GM19240 (cell line): ENCODE measurements around the gene SH3RF3.

ENCODE experiments used
- DNase-seq: peaks from one replicate; pipeline ENCODE4 v3.0.0; 2011; ENCODE audit warnings: low spot score; ENCODE audit not compliant: insufficient read length

SH3RF3 gene

DNA sequence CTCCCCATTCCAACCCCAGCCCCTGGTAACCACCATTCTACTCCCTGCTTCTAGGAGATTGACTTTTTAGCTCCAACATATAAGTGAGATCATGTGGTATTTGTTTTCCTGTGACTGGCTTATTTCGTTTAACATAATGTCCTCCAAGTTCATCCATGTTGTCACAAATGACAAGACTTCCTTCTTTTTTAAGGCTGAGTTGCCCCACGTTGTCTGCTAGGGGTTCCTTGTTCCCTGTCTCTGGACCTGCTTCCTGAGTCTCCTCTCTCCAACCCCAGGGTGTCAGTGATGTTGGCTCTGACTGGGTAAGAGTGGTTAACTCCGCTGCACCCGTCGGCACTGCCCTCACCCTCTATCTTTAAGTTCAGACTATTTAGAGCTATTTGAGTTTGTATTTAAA lies 175.2 kb downstream of the SH3RF3 start:
- no peak for DNase-seq

DNA sequence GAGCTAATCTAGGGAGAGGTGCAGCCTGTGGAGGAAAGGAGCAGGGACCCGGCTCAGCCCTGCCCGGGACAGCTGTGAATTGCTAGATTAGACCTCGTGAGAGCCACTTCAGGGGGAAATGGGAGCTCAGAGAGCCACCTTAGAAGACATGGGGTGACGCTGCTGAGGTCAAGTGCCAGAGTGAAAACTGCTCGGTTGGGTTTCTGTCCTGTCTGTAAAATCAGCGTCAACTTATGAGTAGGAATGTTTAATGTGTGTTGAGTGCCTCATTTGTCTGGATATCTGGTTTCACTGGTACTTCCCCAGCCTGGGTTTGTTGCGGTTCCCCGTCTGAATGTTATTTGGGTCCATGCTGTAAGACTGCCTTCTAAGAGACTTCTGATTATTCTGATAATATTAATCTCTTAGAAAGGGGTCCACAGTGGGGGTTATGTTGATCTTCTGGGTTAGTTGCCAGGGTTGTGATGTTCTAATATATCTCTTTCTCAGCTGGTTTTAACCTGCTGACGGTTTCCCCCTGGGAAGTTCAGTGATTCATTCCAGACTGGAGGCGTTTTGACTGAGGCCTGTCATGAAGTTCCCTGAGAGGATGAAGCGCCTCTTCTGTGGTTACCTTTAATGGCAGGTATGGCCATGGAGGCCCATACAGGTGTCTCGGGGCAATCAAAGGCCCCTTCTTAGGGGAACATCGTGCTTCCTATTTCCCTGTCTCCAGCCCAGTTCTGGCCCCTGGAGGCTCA lies 175.9 kb downstream of the SH3RF3 start:
- DNase-seq, result no peak

DNA sequence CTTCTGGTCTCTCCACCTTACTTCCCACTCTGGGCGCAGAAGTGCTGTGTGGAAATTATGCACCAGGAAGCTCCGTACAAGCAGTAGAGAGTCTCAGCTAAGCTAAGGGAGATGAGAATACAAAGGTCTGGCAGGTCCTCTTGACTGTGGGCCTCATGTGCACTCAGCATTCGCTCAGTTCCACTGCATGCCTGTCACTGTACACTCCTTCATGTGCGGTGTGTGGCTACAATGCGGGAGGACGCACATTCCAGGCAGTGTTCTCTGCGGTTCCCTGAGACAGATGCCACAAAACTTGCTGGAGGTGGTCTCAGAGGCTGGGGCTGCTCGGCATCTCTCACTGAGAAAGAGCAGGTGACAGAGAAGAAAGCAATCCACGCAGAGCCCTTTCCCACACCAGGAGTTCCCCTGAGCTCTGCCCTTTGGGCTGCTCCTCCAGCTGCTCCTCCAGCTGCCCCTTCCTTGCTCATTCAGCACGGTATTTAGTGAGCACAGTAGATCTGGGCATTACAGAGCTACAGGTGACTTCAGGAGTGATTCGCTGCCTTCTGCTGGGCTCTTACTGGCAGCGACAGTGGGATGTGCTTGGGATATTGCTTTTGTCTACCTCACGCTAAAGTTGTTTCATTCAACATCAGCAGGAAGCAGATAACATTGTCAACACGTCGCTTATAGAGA lies 176.6 kb downstream of the SH3RF3 start:
- no peak for DNase-seq

DNA sequence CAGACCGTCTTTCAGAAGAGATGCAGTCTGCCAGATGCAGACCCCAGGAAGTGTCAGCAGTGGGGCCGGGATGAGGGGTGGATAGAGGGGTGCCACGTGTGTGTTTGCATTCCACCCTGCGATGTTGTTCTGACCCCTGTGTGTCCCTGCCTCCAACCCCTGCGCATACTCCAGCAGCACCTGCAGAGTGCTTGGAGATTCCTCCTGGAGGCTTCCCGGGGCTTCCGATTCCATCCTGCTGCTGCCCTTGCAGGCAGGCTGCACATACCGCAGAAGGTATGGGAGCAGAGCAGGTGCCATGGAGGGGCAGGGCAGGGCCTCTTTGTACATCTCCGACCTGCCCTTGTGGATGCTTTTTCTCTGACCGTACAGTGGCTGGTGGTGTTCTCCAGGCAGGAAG lies 177.2 kb downstream of the SH3RF3 start:
- DNase-seq, result no peak

DNA sequence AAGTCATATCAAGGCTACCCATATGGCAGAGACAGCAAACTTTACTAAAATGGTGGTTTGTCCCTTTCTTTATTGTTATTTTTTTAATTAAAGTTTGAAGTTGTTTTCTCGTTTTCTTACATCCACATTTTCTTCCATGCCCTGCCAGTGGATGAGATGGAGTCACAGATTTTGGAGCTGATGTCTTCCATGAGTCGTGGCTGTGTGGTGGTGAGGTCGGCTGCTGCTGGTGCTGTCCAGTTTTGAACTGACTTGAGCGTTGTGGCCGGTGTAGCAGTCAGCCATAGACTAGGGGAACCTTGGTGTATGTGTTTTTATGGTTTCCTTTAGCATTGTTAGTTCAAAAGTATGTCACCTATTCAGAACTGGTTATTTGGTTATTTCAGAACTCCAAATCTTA lies 182.8 kb downstream of the SH3RF3 start:
- no peak for DNase-seq

DNA sequence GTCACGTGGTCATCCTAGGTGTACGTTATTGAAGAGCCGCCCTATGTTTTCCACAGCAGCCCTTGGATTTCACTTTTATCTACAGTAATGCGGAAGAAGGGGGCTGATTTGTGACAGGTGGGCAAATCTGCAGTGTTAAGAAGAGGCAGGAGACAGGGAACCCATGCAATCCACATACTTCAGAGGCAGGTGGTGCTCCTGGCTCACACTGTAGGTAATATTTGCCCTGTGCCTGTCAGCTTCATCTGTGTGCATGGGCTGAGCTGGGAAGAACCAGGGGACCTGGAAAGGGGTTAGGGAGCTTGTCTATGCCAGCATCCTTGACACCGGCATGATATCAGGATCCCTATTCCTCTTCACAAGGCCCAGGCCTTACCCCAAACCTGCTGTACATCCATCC lies 183.9 kb downstream of the SH3RF3 start:
- no peak for DNase-seq

DNA sequence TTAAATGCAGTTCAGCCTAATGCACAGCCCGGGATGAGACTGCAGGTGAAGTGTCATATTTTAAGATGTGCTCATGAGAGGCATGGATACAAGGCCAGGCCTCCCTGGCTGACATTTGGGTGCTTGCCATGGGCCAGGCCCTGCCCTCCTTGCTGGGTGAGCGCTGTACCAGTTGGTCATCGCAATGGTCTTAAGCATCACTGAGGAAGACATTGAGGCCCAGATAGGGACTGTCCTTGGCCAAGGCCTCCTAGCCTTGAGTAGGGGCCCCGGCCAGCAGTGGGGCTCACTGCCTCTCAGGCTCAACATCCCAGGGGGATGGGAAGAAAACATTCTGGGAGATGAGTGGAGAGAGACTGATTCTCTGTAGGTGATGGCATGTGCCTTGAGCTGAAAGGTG lies 184.3 kb downstream of the SH3RF3 start:
- no peak for DNase-seq

DNA sequence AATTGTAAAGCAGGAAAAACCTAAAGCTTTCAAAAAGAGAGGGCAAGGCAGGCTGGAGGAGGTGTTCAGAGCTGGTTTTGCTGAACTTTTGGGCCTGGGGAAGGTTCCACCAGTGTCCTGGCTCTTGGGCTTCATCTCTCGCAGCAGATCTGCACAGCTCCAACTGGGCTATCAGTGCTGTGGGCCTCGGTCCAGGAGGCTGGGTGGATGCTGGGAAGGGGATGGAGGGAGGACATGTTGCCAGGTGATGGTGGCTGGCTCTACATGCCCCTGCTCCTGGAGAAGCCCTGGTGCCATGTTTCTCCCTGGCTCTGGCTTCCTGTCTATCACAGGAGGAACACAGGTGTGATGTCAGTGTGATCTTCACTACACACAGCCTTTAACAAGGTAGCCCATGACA lies 187.1 kb downstream of the SH3RF3 start:
- no peak for DNase-seq

DNA sequence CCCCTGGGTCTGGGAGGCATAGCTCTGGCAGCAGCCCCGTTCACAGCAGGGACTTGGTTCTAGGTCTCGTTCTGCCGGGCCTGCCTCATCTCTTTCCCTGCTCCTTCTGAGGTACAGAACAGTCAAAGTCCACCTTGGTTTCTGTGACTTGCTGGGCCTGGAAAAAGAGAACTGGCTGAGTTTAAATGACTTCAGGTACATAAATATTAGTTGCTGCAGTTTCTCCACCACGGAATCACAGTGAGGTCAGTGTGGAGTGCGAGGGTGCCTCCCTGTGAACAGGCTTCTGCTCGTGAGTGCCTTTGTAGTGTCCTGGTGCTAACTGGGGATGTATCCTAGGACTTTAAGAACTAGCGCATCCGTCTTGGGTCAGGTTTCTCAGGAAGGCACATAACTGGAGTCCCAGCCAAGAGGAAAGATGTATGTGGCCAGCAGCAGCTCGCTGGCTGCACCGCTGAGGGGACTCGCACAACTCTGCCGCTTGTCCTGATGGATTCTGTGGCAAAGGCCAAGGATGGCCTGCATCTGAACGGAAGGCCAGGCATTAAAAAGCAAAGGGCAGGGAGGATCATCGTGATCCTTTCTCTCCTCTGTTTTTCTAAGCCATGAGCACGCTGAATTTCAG lies 188.6 kb downstream of the SH3RF3 start:
- no peak for DNase-seq

DNA sequence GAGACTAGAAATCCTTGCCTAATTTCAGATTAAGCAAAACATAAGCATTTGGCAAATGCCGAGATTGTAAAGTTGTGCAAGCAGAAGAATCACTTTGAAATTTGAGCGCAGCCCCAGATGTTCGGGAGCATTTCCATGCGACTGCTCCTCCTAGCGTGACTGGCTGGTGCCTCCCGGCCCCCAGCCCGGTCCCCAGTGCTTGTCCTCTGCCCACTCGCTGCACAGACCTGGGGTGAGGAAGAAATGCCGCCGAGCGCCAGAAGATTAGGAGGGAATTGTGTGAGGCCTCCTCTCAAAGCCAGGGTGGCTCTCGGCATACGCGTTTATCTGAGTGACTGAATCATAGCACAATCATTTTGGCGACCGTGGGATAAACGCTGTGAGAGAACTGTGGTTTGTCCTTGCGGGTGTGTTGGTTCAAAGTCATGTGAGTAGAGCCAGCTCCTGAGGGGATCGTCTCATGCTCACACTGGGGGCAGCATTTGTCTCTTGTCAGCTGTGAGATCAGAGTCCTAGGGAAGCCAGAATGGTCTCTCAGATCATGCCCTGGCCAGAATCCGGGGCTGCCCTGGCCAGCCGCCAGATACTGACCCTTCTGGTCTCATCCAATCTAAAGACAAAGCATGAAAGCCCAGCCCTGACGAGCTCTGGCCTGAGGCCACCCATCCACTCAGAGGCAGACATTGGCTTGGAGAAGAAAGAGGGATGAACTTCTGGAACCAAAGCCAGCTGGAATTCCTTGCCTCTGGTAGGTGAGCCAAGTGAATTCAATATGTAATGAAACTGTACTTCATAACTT lies 189.3 kb downstream of the SH3RF3 start:
- DNase-seq, result no peak

DNA sequence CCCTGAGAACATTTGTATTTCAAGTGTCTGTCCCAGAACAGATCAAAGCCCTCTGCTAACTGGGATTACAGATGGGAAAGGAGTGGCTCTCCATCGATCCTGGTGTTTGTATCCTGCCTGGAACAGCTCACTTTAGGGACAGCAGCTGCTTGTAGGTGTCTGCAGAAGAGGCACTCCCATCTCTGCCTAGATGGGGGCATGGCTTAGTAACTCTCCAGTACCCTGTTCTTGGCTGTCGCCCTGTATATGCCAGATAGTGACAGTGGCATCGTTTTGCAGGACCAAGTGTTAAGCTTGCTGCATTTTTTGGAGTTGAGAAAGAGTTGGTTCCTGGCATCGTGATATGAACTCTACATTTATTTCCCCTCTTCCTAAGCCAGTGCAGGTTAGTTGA lies 189.9 kb downstream of the SH3RF3 start:
- DNase-seq, result no peak

DNA sequence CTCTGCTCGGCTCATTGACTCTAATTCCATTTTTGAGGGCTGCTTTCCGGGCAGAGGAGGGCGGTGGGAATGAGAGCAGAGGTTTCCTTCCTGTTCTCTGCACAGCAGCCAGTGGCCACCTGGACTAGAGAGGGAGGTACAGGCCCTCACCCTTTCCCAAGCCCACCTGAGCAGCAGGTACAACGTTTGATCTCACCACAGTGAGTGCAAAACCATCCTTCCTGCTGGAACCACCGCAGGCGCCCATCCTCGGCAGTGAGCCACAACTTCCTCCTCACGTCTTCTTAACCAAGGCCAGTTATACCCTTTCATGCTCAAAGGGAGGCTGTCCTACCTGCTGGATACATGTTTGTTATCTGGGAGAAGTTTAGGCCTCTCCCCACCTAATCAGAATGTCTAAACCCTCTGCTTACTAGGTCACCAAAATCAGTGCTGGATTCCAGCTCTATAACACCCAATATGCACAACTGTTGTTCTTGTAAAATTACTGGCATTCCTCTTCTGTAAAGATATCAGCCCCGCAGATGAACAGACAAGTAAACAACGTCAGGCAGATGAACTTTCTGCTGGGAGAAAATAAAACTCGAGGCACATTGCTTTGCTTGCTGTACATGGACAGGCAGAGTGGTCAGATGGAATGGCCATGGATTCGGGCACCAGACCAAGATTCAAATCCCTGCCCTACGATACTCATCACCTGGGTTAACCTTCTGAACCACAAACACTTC lies 191.4 kb downstream of the SH3RF3 start:
- no peak for DNase-seq

DNA sequence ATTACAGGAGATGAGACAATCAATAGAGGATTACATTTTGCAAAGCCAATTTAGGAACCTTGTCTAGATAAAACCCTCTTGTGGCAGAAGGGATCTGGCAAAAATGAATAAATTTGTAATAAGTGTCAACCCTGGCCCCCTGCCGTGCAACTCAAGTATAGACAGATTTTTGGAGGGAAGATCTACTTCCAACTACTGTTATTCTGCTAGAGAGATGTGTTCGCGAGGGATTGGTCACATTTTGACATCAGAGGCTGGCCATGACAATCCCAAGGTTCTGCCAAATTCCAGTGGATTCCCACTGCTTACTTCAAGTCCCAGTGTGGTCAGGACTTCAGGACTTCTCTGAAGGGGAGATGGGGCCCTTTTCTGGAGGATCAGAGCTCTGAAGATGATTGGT lies 192.6 kb downstream of the SH3RF3 start:
- no peak for DNase-seq

DNA sequence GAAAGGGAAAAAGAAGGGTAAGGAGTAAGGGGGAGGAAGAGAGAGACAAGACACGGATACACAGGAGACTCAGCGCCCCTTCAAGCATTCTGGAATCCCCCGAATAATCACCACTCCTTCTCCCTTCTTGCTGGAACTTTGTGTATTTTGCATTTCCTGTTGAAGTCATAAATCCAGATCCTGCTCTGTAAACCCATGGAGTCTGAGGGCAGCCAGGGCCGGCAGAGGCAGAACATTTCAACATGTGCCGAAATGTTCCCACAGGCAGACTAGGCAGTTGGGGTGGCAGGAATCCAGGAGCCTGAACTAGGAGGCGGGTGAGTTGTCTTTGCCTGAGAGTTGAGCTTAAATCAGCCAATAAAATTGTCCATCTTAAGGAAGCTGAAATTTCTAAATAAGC lies 193.1 kb downstream of the SH3RF3 start:
- no peak for DNase-seq

DNA sequence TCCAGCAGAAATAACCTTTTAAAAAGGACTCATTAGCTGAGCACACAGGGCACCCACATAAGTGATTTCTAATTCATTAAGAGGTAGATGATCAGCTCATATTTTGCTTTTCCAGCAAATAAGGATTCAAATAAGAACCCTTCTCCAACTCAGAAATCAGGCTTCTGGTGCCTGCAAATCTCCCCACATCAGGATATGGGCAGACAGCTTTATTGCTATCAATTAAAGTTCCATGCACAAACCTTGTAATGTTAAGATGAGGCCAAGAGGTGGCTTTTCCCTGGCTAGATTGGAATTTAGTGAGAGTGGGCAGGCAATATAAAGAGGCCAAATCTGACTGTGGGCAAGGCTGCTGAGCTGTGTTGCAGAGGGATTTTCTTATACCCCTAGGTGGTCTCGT lies 193.6 kb downstream of the SH3RF3 start:
- DNase-seq, result no peak

DNA sequence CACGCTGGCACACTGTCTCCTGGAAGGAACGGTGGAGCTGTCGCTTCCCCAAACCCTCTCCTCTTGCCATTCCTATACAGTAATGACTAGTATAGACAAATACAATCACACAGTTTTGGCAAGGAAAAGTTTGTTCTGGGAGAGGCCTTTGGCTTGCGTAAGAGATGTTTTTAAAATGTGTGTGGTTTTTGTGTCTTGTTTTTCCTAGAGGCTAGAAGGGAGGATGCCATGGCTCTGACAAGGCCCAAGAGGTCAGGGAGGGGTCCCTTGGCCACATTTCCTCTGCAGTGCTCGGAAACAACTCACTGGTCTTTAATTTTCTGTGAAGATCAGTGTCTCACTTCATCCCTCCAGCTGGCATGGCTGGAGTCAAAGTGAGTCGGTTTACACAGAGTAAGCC lies 195.9 kb downstream of the SH3RF3 start:
- DNase-seq, result no peak

DNA sequence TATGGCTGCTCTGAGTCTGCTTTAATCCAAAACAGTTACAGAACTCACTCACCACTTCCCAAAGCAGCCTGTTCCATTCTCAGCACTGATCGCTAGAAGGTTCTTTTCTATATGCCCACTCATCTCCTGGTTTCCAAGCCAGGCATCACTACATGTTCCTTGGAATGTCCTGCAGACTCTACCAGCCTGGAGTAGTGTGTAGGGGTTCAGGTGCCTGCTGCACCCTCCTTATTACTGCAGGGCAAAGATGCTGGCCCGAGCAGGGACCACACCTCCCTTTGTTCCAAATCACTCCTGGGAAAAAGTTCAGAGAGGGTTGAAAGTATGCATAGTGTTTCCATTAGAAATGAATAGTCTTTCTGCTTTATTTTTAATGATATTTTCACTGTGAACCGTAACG lies 196.6 kb downstream of the SH3RF3 start:
- no peak for DNase-seq

DNA sequence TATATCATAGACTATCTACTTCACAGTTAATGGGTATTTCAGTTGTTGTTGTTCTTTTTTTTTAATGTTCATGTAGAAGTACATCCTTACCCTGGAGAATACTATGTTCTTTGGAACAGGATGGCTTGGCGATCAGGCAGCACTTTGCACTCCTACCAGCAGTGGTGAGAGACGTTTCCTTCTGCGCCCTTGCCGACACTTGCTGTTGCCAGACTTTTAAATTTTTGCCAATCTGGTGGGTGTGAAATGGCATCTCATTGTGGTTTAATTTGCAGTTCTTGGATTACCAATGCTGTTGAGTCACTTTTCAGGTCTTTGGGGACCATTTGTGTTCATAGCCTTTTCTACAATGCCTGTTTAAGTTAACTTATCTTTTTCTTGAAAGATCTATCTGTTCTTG lies 197.3 kb downstream of the SH3RF3 start:
- no peak for DNase-seq

DNA sequence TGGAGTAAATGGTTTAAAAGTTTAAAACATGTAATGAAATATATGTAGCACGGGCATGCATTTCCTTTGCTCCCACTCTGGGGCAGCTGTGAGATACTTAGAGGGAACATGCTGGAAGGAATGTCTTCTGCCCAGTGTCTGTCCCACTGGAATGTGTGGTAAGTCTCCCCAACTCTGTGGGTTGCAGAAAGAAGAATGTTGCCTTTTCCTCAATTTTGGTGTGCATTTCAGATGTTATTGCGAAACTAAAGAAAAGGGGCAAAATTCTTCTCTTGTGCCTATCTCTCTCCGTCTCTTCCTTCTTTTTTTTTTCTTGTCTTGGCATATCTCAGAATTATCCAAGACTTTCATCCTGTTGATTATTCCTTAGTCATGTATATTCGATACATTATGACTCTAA lies 201.1 kb downstream of the SH3RF3 start:
- DNase-seq, result no peak

DNA sequence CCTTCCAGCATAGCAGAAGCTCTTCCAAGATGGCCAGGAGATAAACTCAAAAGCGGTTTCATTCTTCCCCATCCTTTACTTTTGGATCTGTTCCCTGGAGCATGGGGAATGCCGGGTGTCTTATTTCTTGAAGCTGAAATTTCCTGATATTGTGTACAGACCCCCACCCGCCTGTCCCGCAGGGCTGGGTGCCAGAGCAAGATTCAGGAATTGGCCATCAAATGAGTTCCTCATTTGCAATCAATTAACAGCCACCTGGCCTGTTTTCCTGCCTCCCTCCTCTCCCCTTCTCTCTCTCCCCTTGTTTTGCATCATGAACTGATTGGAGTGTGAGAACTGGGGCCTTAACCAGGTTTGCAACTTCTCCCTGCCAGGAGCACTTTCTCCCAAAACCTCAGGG lies 202.1 kb downstream of the SH3RF3 start:
- no peak for DNase-seq
